ENCODE measurements around the gene FLCN.
"Not testable (repeated sequence)": the region's sequence is repeated elsewhere in the genome, so short reads cannot be mapped to it uniquely, and the experiment has no call there.

FLCN gene

GRCh38 chr17:17237026-17237799, at the start of gene FLCN:
Gene FLCN, minus strand, starts transcription at chr17:17237168. Its CDS starts 9,031 bp downstream, at chr17:17228137.
- DNase-seq, result peak; percentile 86 to 100 (median 90)

GRCh38 chr17:17285951-17286350, 49.0 kb upstream of the FLCN start:
- no peak for DNase-seq

- DNase-seq, result peak; percentile 88 to 96 (median 95)
These were observed 43.9 kb upstream of the FLCN start, which contains the start of gene COPS3 for GRCh38 chr17:17280613-17281549. Gene COPS3, minus strand, starts transcription at chr17:17281246. Its CDS starts 60 bp downstream, at chr17:17281186.

- DNase-seq, result no peak
These were observed 42.3 kb upstream of the FLCN start for GRCh38 chr17:17279316-17279715.

GRCh38 chr17:17277431-17277830, 40.5 kb upstream of the FLCN start:
- DNase-seq, result not testable (repeated sequence)

GRCh38 chr17:17275971-17276370, 39.0 kb upstream of the FLCN start:
- no peak for DNase-seq

GRCh38 chr17:17269926-17270773, 33.2 kb upstream of the FLCN start:
- DNase-seq, result peak in 1 of 6 experiments; percentile 0

- no peak for DNase-seq
These were observed 27.5 kb upstream of the FLCN start for GRCh38 chr17:17264430-17264829.

GRCh38 chr17:17258998-17259397, 22.0 kb upstream of the FLCN start:
- no peak for DNase-seq

GRCh38 chr17:17258011-17258410, 21.0 kb upstream of the FLCN start:
- DNase-seq, result no peak

GRCh38 chr17:17256316-17256715, 19.3 kb upstream of the FLCN start:
- DNase-seq, result no peak

GRCh38 chr17:17255689-17256088, 18.7 kb upstream of the FLCN start:
- DNase-seq, result not testable (repeated sequence)

GRCh38 chr17:17254036-17254435, 17.1 kb upstream of the FLCN start:
- no peak for DNase-seq

- DNase-seq, result no peak
These were observed 16.4 kb upstream of the FLCN start for GRCh38 chr17:17253406-17253805.

- DNase-seq, result no peak
These were observed 15.2 kb upstream of the FLCN start for GRCh38 chr17:17252149-17252661.

GRCh38 chr17:17246879-17247278, 9.9 kb upstream of the FLCN start:
- no peak for DNase-seq

- DNase-seq, result no peak
These were observed 6.2 kb upstream of the FLCN start for GRCh38 chr17:17243163-17243562.

GRCh38 chr17:17242246-17242645, 5.3 kb upstream of the FLCN start:
- no peak for DNase-seq

GRCh38 chr17:17241656-17242055, 4.7 kb upstream of the FLCN start:
- DNase-seq, result no peak

- DNase-seq, result no peak
These were observed 2.9 kb upstream of the FLCN start for GRCh38 chr17:17239832-17240231.

GRCh38 chr17:17236295-17237025, 508 bp downstream of the FLCN start:
- peak in 2 of 6 experiments; percentile 21 to 32 for DNase-seq
